ENCODE data around the gene GIPC1.

The GIPC1 gene

GRCh38 chr19:14473073-14473977, 22.6 kb downstream of the GIPC1 start:
- H3K4me1 ChIP-seq: peaks cover 15 to 50% (median 34%) of the 10 kb centered on the region in 4 donors
- intact Hi-C loops (cut with DNase I; ENCODE audit: low total_unique reads): loop anchor here (5.0 to 10.0 kb wide), 4 partner anchors 36 to 329 kb away; partner anchors contain the start of gene DDX39A
- H3K9me3 ChIP-seq: no peaks in the 10 kb centered on the region
- peaks cover 23 to 41% (median 41%) of the 10 kb centered on the region in 3 donors for H3K36me3 ChIP-seq
- peak overlapping the region; percentile 17 to 27 for H3K4me3 ChIP-seq
- no peak overlapping the region for H3K27ac ChIP-seq
- peaks cover 0 to 36% of the 10 kb centered on the region in 2 donors for H3K27me3 ChIP-seq
- DNase-seq: no peak
- TF ChIP-seq CTCF (IDR thresholded peaks at IDR 0.05): no peak

GRCh38 chr19:14472202-14472938, 23.6 kb downstream of the GIPC1 start:
- Histone ChIP-seq H3K27me3 (peaks cover 0 to 36% of the 10 kb centered on the region in 2 donors), H3K4me3 (peak overlapping the region in 1 of 2 donors; percentile 3), H3K9me3 (no peaks in the 10 kb centered on the region), H3K27ac (no peak overlapping the region), H3K36me3 (peaks cover 18 to 41% (median 41%) of the 10 kb centered on the region in 3 donors), H3K4me1 (peaks cover 15 to 50% (median 34%) of the 10 kb centered on the region in 4 donors)
- intact Hi-C loops (cut with DNase I; ENCODE audit: low total_unique reads): loop anchor here (5.0 to 10.0 kb wide), 4 partner anchors 35 to 328 kb away; partner anchors contain the start of gene DDX39A
- TF ChIP-seq CTCF (IDR thresholded peaks at IDR 0.05): peak; percentile 93 to 99
- DNase-seq: peak; percentile 65 to 79

GRCh38 chr19:14471436-14472187, 24.3 kb downstream of the GIPC1 start:
- Histone ChIP-seq H3K9me3 (no peaks in the 10 kb centered on the region), H3K4me3 (no peak overlapping the region), H3K4me1 (peaks cover 15 to 43% (median 32%) of the 10 kb centered on the region in 4 donors), H3K27me3 (peaks cover 0 to 36% of the 10 kb centered on the region in 2 donors), H3K27ac (no peak overlapping the region), H3K36me3 (peaks cover 23 to 48% (median 47%) of the 10 kb centered on the region in 3 donors)
- no peak for TF ChIP-seq CTCF (IDR thresholded peaks at IDR 0.05)
- intact Hi-C loops (cut with DNase I; ENCODE audit: low total_unique reads): loop anchor here (5.0 to 10.0 kb wide), 4 partner anchors 34 to 327 kb away; partner anchors contain the start of gene DDX39A
- no peak for DNase-seq

GRCh38 chr19:14470031-14470876, 25.7 kb downstream of the GIPC1 start:
- no peak for TF ChIP-seq CTCF (IDR thresholded peaks at IDR 0.05)
- H3K36me3 ChIP-seq: peaks cover 28 to 62% (median 60%) of the 10 kb centered on the region in 3 donors
- no peak overlapping the region for H3K27ac ChIP-seq
- no peaks in the 10 kb centered on the region for H3K9me3 ChIP-seq
- no peak for DNase-seq
- H3K27me3 ChIP-seq: peaks cover 0 to 28% of the 10 kb centered on the region in 2 donors
- peaks cover 9 to 37% (median 26%) of the 10 kb centered on the region in 4 donors for H3K4me1 ChIP-seq
- H3K4me3 ChIP-seq: no peak overlapping the region
- intact Hi-C loops (cut with DNase I; ENCODE audit: low total_unique reads): loop anchor here (5.0 to 10.0 kb wide), 4 partner anchors 33 to 325 kb away; partner anchors contain the start of gene DDX39A
